ENCODE data around the gene ARFGEF3. TPM values are rescaled to one million over a fixed set of nuclear protein-coding genes. Genes with fewer than 3 reads are reported as not detected.

ARFGEF3 gene
- total and polyA plus RNA-seq, 2 experiments from 2014 or later = 0.43 to 1.1 TPM

DNA sequence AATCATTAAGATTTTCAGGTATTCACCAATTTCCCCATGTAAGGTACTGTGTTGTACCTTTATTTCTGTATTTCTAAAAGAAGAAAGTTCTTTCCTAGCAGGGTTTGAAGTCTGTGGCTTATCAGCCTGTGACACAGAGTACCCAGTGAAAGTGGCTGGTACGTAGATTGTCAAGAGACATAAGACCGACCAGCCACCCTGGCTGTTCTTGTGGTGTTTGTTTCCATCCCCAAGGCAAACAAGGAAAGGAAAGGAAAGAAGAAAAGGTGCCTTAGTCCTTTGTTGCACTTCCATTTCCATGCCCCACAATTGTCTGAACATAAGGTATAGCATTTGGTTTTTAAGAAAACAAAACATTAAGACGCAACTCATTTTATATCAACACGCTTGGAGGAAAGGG, 175.3 kb downstream of the ARFGEF3 start:
- no peak overlapping the region for H3K27ac ChIP-seq
- TF ChIP-seq, protein P1, sequence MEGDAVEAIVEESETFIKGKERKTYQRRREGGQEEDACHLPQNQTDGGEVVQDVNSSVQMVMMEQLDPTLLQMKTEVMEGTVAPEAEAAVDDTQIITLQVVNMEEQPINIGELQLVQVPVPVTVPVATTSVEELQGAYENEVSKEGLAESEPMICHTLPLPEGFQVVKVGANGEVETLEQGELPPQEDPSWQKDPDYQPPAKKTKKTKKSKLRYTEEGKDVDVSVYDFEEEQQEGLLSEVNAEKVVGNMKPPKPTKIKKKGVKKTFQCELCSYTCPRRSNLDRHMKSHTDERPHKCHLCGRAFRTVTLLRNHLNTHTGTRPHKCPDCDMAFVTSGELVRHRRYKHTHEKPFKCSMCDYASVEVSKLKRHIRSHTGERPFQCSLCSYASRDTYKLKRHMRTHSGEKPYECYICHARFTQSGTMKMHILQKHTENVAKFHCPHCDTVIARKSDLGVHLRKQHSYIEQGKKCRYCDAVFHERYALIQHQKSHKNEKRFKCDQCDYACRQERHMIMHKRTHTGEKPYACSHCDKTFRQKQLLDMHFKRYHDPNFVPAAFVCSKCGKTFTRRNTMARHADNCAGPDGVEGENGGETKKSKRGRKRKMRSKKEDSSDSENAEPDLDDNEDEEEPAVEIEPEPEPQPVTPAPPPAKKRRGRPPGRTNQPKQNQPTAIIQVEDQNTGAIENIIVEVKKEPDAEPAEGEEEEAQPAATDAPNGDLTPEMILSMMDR (IDR thresholded peaks at IDR 0.05; ENCODE audit: low read depth, low read length) = no peak
- H3K36me3 ChIP-seq = no peaks in the 10 kb centered on the region
- DNase-seq (ENCODE audit: low read depth in 1 of 2, low spot score in 1 of 2) = peak in 1 of 2 donors; percentile 14
- H3K4me1 ChIP-seq (ENCODE audit: low read depth) = peaks cover 6% of the 10 kb centered on the region
- H3K9me3 ChIP-seq (ENCODE audit: low read depth) = no peaks in the 10 kb centered on the region
- no peak overlapping the region for H3K4me3 ChIP-seq
- no peaks in the 10 kb centered on the region for H3K27me3 ChIP-seq

DNA sequence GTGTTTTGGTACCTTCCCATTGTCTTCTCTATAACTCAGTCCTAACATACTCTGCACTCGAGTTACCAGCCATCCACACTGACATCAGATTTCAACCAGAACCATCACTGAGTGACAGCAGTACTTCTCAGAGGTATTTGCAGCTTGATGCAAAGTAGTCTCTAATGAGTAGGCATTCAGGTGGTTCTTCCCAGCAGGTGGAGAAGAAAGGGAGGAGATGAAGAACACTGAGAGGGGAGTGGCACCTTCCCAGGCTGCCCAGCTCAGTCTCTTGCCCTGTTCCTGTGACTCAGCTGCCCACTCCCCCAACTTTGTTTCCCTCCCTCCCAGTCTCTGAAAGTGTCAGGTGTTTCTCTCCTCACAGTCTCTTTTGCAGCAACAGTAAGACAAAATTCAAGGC, 177.3 kb downstream of the ARFGEF3 start:
- Histone ChIP-seq H3K36me3 (no peaks in the 10 kb centered on the region), H3K9me3 (ENCODE audit: low read depth) (no peaks in the 10 kb centered on the region), H3K4me1 (ENCODE audit: low read depth) (peaks cover 6% of the 10 kb centered on the region), H3K27me3 (no peaks in the 10 kb centered on the region), H3K4me3 (no peak overlapping the region), H3K27ac (no peak overlapping the region)
- DNase-seq (ENCODE audit: low read depth in 1 of 2, low spot score in 1 of 2) = no peak
- TF ChIP-seq, protein P1 (IDR thresholded peaks at IDR 0.05; ENCODE audit: low read depth, low read length) = no peak

DNA sequence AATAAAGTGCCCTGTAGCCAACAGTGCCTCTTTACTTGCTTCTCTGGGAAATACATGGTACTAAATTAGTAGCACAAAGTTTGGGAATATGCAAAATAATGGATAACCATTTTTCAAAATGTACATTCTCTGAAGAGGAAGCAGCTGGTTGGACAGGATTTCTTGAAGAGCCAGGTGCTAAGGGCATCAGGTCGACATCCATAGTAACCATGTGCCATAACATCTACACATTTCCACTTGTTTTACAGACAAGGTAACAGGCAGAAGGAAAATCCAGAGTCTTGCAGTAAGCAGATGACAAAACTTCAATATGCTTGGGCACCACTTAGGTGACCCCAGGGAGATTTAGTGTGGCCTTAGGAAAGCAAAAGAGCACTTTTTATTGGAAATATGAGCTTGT, 179.4 kb downstream of the ARFGEF3 start:
- Histone ChIP-seq H3K4me1 (ENCODE audit: low read depth) (peaks cover 6% of the 10 kb centered on the region), H3K27ac (no peak overlapping the region), H3K27me3 (no peaks in the 10 kb centered on the region), H3K36me3 (no peaks in the 10 kb centered on the region), H3K4me3 (no peak overlapping the region), H3K9me3 (ENCODE audit: low read depth) (no peaks in the 10 kb centered on the region)
- DNase-seq (ENCODE audit: low read depth in 1 of 2, low spot score in 1 of 2) = no peak
- TF ChIP-seq, protein P1 (IDR thresholded peaks at IDR 0.05; ENCODE audit: low read depth, low read length) = no peak

DNA sequence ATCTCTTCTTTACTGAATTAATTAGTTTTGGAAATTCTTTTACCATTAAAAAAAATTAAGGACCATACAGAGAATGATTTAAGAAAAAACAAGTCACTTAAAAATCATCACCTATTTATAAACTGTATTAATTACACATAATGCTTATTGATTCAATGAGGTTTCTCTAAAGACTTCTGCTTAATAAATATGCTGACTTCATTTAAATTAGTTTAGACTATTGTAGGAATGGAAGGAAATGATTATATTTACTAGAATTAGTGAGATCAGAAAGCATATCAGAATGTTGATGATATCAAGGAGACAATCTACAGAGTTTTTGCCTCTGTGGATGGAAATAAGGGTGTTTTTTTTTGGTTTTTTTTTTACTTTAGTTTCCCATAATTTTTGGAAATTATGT, 181.4 kb downstream of the ARFGEF3 start:
- H3K27ac ChIP-seq = no peak overlapping the region
- no peaks in the 10 kb centered on the region for H3K27me3 ChIP-seq
- no peaks in the 10 kb centered on the region for H3K9me3 ChIP-seq (ENCODE audit: low read depth)
- TF ChIP-seq, protein P1 (IDR thresholded peaks at IDR 0.05; ENCODE audit: low read depth, low read length) = no peak
- no peaks in the 10 kb centered on the region for H3K36me3 ChIP-seq
- DNase-seq (ENCODE audit: low read depth in 1 of 2, low spot score in 1 of 2) = no peak
- no peaks in the 10 kb centered on the region for H3K4me1 ChIP-seq (ENCODE audit: low read depth)
- H3K4me3 ChIP-seq = no peak overlapping the region

DNA sequence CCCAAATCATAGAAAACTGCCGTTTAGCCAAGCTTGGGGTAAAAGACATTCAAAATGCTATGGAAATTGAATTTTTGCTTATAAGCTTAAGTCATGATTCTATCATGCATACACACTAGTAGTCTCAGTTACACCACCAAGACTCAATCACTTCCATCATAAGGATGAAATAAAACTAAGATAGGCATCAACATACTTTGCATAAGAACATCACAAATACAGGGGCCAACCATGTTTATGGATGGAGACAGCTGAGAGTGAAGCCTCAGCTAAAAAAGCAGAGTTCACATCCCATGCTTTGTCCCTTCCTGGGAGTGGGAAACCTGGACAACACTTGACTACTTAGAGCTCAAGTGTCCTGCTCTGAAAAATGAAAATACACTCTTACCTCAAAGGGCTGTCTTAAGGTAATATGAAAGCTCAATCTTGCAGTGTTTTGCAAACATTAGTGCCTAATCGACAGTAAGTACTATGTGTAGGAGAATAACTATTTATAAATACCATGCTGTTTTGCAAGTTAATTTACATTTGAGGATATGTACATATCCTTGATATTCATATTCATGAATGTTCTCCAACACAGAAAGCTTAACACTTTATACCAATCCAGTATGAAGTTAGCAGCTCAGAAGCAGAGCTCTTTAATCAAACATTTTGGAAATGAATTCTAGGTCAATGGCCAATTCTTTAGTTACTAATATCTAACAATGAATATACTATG, 184.0 kb downstream of the ARFGEF3 start:
- no peak for DNase-seq (ENCODE audit: low read depth in 1 of 2, low spot score in 1 of 2)
- no peak overlapping the region for H3K4me3 ChIP-seq
- H3K36me3 ChIP-seq = no peaks in the 10 kb centered on the region
- no peaks in the 10 kb centered on the region for H3K27me3 ChIP-seq
- H3K9me3 ChIP-seq (ENCODE audit: low read depth) = no peaks in the 10 kb centered on the region
- TF ChIP-seq, protein P1 (IDR thresholded peaks at IDR 0.05; ENCODE audit: low read depth, low read length) = no peak
- H3K4me1 ChIP-seq (ENCODE audit: low read depth) = peaks cover 7% of the 10 kb centered on the region
- H3K27ac ChIP-seq = no peak overlapping the region
